Measurements from ENCODE around the gene FBN3.
"Not testable (repeated sequence)": the region's sequence is repeated elsewhere in the genome, so short reads cannot be mapped to it uniquely, and the experiment has no call there.

- TF ChIP-seq CTCF, POLR2A (IDR thresholded peaks at IDR 0.05): not testable (repeated sequence)
Observed at GRCh38 chr19:8024256-8024655, 125.1 kb downstream of the FBN3 start.

Measured in testis (tissue), 2 donors.